NCI-H69 (cell line): ENCODE data around the gene APCDD1L.
"Not testable (repeated sequence)": the region's sequence is repeated elsewhere in the genome, so short reads cannot be mapped to it uniquely, and the experiment has no call there.

ENCODE experiments used
- DNase-seq: peaks from one replicate; lab custom pipeline; 2025; lab: John Stamatoyannopoulos, UW

The APCDD1L gene

DNA sequence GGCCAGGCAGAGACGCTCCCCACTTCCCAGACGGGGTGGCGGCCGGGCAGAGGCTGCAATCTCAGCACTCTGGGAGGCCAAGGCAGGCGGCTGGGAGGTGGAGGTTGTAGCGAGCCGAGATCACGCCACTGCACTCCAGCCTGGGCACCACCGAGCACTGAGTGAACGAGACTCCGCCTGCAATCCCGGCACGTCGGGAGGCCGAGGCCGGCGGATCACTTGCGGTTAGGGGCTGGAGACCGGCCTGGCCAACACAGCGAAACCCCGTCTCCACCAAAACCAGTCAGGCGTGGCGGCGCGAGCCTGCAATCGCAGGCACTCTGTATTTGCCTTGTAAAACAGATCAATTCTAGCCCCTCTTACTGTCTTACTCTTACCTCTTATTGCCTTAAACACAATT, 100.4 kb downstream of the APCDD1L start:
- not testable (repeated sequence) for DNase-seq

DNA sequence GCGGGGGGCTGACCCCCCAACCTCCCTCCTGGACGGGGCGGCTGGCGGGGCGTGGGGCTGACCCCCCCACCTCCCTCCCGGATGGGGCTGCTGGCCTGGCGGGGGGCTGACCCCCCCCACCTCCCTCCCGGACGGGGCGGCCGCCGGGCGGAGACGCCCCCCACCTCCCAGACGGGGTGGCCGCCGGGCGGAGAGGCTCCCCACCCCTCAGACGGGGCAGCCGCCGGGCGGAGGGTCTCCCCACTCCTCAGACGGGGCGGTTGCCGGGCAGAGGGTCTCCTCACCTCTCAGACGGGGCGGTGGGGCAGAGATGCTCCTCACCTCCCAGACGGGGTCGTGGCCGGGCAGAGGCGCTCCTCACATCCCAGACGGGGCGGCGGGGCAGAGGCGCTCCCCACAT, 101.0 kb downstream of the APCDD1L start:
- DNase-seq, result not testable (repeated sequence)
